Islet of Langerhans (tissue), 1 donor: ENCODE results near the gene ELMOD3.
"Not testable (repeated sequence)": the region's sequence is repeated elsewhere in the genome, so short reads cannot be mapped to it uniquely, and the experiment has no call there.

Experiments used
- FAIRE-seq: peaks from one replicate; lab custom pipeline; 2011; peaks lifted over from hg19 to GRCh38; lab: Jason Lieb, UNC

ELMOD3 gene

GRCh38 chr2:85401464-85401805 lies 46.9 kb downstream of the ELMOD3 start:
- no peak for FAIRE-seq

GRCh38 chr2:85401844-85402243 lies 47.3 kb downstream of the ELMOD3 start:
- no peak for FAIRE-seq

GRCh38 chr2:85405201-85406059 lies 50.9 kb downstream of the ELMOD3 start:
- FAIRE-seq, result no peak

GRCh38 chr2:85409845-85410583 lies 55.4 kb downstream of the ELMOD3 start, which contains the start of gene CAPG:
CAPG (minus strand) TSS chr2:85410366; CDS start chr2:85402145, 8,221 bp downstream.
- FAIRE-seq, result no peak

GRCh38 chr2:85410584-85411404 lies 56.2 kb downstream of the ELMOD3 start:
- no peak for FAIRE-seq

GRCh38 chr2:85411405-85411748 lies 56.8 kb downstream of the ELMOD3 start:
- FAIRE-seq, result no peak

- no peak for FAIRE-seq
Measured at GRCh38 chr2:85413592-85414420, 59.2 kb downstream of the ELMOD3 start.

- not testable (repeated sequence) for FAIRE-seq
Measured at GRCh38 chr2:85414421-85414759, 59.8 kb downstream of the ELMOD3 start.

GRCh38 chr2:85414761-85415553 lies 60.4 kb downstream of the ELMOD3 start:
- no peak for FAIRE-seq

- no peak for FAIRE-seq
Measured at GRCh38 chr2:85415980-85416650, 61.5 kb downstream of the ELMOD3 start.

GRCh38 chr2:85418132-85419008 lies 63.8 kb downstream of the ELMOD3 start, which contains the start of gene SH2D6:
SH2D6 (plus strand) TSS chr2:85418714; CDS start chr2:85429466, 10,752 bp downstream.
- FAIRE-seq, result no peak

GRCh38 chr2:85419009-85419675 lies 64.6 kb downstream of the ELMOD3 start:
- no peak for FAIRE-seq

GRCh38 chr2:85420536-85421259 lies 66.1 kb downstream of the ELMOD3 start:
- FAIRE-seq, result no peak

- no peak for FAIRE-seq
Measured at GRCh38 chr2:85421260-85422071, 66.9 kb downstream of the ELMOD3 start.

- FAIRE-seq, result no peak
Measured at GRCh38 chr2:85422072-85422457, 67.5 kb downstream of the ELMOD3 start.

- no peak for FAIRE-seq
Measured at GRCh38 chr2:85423525-85423924, 69.0 kb downstream of the ELMOD3 start.

- FAIRE-seq, result no peak
Measured at GRCh38 chr2:85425588-85425987, 71.0 kb downstream of the ELMOD3 start.
